HG02759 (cell line): ENCODE results near the gene CDH15.

ENCODE experiments used
- ATAC-seq: cut with Tn5 transposase; IDR thresholded peaks from one replicate; pipeline ENCODE4 v1.9.1; 2021; ENCODE audit warnings: mild to moderate bottlenecking, moderate library complexity; ENCODE audit not compliant: unreplicated experiment

CDH15 gene

GRCh38 chr16:89140401-89140800 lies 31.1 kb upstream of the CDH15 start:
- ATAC-seq = no peak

GRCh38 chr16:89140981-89141883 lies 30.3 kb upstream of the CDH15 start:
- ATAC-seq = no peak

- ATAC-seq = no peak
Measured at GRCh38 chr16:89141884-89142267, 29.7 kb upstream of the CDH15 start.

GRCh38 chr16:89142474-89143195 lies 28.9 kb upstream of the CDH15 start:
- no peak for ATAC-seq

GRCh38 chr16:89143201-89143741 lies 28.3 kb upstream of the CDH15 start:
- ATAC-seq = no peak

- ATAC-seq = no peak
Measured at GRCh38 chr16:89143911-89144675, 27.5 kb upstream of the CDH15 start.

- no peak for ATAC-seq
Measured at GRCh38 chr16:89144681-89145080, 26.9 kb upstream of the CDH15 start.

- ATAC-seq = no peak
Measured at GRCh38 chr16:89145406-89146161, 26.0 kb upstream of the CDH15 start.

GRCh38 chr16:89146211-89147005 lies 25.1 kb upstream of the CDH15 start:
- ATAC-seq = no peak

- no peak for ATAC-seq
Measured at GRCh38 chr16:89147085-89147817, 24.3 kb upstream of the CDH15 start.

GRCh38 chr16:89149386-89149785 lies 22.2 kb upstream of the CDH15 start:
- ATAC-seq = no peak

- no peak for ATAC-seq
Measured at GRCh38 chr16:89150090-89150835, 21.3 kb upstream of the CDH15 start.

- ATAC-seq = no peak
Measured at GRCh38 chr16:89150981-89151380, 20.6 kb upstream of the CDH15 start.

- ATAC-seq = no peak
Measured at GRCh38 chr16:89152831-89153700, 18.5 kb upstream of the CDH15 start.

- ATAC-seq = no peak
Measured at GRCh38 chr16:89153848-89154271, 17.7 kb upstream of the CDH15 start.

GRCh38 chr16:89154390-89155183 lies 17.0 kb upstream of the CDH15 start:
- no peak for ATAC-seq
